Stimulated activated CD8-positive, alpha-beta memory T cell treated with anti-CD3 and anti-CD28 coated beads, Interleukin-12 subunit alpha, Interleukin-12 subunit beta, amount 100 ng/mL, for 4 hours (primary cell): ENCODE measurements around the gene IFIT1.
"Not testable (repeated sequence)": the region's sequence is repeated elsewhere in the genome, so short reads cannot be mapped to it uniquely, and the experiment has no call there.

Source experiments
- DNase-seq: peaks from one replicate; pipeline ENCODE4 v3.0.0-alpha.2; 2020; ENCODE audit warnings: low read depth

Gene IFIT1

DNA sequence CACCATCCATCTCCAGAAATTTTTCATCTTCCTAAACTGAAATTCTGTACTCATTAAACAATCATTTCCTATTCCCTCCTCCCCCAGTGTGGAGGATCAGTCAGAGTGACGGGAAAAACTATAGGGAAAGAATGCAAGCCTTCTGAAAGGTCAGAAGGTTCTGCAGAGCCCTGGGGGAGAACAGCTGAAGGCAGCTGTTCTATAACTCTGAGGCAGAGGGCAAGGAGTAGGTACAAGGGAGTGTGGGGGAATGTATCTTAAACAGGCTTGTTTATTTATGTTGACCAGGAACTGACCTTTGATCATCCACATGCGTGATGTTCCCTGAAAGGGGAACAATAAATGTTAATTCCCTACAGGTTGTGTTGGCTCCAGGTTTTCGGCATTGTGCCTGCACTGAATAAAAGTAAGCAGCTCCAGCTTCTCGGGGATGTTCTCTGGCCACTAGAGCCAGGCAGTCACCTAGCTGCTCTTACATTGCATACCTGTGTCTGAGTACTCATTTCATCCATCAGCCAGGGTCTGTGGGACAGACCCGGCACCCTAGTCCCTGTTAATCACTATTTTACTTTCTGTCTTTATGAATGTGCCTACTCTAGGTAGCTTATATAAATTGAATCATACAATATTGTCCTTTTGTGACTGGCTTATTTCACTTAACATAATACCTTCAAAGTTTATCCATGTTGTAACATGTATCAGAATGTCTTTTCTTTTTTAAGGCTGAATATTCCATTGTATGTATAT, 5.8 kb downstream of the IFIT1 start:
- no peak for DNase-seq

DNA sequence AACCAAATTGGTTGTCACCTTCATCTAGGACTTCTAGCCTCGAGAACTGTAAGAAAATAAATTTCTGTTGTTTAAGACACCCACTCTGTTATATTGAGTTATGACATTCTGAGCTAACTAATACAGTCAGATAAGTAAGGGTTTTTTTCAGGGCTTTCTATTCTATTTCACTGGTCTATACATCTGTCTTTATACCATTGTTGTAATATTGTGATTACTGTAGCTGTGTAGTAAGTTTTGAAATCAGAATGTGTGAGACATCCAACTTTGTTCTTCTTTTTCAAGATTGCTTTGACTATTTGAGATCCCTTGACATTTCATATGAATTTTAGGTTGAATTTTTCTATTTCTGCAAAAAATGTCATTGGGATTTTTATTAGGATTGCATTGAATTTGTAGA, 7.5 kb downstream of the IFIT1 start:
- no peak for DNase-seq

DNA sequence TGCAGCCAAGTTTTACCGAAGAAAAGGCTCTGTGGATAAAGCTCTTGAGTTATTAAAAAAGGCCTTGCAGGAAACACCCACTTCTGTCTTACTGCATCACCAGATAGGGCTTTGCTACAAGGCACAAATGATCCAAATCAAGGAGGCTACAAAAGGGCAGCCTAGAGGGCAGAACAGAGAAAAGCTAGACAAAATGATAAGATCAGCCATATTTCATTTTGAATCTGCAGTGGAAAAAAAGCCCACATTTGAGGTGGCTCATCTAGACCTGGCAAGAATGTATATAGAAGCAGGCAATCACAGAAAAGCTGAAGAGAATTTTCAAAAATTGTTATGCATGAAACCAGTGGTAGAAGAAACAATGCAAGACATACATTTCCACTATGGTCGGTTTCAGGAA, 10.6 kb downstream of the IFIT1 start:
- no peak for DNase-seq

DNA sequence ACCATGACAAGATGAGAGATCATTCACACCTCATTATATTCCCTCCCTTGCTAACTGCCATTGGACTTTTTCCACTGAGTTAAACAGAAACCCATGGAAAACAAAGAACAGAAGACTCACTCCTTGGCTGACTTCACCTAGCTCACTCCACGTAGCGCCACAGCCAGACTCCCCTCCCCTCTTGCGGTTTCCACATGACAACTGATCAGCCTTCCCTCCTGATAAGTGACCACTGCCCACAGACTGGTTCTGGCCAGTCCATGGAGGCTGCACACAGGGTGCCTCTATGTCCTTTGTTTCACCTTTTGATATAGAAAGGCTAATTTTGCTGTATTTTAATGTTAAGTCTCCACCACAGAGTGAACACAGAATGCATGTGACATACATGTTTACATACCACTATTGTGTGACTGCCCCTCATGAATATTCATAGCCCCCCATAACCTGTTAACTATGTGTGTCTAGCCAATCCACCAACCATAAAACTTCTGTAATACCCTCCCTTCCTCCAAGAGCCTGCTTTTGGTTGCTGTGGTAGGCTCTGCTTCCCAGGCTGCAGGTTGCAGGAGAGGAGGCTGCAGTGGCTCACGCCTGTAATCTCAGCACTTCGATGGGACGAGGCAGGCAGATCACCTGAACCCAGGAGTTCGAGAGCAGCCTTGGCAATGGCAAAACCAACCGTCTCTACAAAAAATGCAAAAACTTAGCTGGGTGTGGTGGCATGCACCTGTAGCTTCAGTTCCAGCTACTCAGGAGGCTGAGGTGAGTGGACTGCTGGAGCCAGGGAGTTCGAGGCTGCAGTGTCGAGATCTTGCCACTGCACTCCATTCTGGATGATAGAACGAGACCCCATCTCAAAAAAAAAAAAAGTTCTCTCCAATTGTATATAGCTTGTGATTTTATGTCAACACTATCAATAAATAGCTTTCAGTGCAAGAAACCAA, 12.0 kb downstream of the IFIT1 start:
- DNase-seq: no peak

DNA sequence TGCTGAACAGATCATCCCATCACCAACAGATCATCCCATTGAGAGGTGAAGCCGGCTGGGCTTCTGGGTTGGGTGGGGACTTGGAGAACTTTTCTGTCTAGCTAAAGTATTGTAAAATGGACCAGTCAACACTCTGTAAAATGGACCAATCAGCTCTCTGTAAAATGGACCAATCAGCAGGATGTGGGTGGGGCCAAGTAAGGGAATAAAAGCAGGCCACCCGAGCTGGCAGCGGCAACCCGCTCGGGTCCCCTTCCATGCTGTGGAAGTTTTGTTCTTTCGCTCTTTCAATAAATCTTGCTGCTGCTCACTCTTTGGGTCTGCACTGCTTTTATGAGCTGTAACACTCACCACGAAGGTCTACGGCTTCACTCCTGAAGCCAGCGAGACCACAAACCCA, 13.8 kb downstream of the IFIT1 start:
- not testable (repeated sequence) for DNase-seq

DNA sequence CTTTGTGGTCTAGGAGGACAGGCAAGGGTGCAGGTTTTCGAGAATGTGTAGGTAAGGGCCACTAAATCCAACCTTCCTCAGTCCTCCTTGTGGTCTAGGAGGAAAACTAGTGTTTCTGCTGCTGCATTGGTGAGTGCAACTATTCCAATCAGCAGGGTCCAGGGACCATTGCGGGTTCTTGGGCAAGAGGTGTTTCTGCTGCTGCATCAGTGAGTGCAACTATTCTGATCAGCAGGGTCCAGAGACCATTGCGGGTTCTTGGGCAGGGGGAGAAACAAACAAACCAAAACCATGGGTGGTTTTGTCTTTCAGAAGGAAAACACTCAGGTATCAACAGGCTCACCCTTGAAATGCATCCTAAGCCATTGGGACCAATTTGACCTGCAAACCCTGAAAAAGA, 15.4 kb downstream of the IFIT1 start:
- DNase-seq: not testable (repeated sequence)

DNA sequence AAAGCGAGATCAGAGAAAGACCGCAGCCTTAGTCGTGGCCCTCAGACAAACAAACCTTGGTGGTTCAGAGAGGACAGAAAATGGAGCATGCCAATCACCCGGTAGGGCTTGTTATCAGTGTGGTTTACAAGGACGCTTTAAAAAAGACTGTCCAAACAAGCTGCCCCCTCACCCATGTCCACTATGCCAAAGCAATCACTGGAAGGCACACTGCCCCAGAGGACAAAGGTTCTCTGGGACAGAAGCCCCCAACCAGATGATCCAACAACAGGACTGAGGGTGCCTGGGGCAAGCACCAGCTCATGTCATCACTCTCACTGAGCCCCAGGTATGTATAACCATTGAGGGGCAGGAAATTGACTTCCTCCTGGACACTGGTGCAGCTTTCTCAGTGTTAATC, 16.9 kb downstream of the IFIT1 start:
- not testable (repeated sequence) for DNase-seq

DNA sequence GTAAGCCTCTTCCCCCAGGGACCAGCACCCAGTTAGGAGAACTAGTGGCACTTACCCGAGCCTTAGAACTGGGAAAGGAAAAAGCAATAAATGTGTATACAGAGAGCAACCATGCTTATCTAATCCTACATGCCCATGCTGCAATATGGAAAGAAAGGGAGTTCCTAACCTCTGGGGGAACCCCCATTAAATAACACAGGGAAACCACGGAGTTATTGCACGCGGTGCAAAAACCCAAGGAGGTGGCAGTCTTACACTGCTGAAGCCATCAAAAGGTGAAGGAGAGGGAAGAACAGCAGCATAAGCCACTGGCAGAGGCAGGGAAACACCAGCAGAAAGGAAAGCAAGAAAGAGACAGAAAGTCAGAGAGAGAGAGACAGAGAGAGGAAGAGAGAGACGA, 18.1 kb downstream of the IFIT1 start:
- not testable (repeated sequence) for DNase-seq

DNA sequence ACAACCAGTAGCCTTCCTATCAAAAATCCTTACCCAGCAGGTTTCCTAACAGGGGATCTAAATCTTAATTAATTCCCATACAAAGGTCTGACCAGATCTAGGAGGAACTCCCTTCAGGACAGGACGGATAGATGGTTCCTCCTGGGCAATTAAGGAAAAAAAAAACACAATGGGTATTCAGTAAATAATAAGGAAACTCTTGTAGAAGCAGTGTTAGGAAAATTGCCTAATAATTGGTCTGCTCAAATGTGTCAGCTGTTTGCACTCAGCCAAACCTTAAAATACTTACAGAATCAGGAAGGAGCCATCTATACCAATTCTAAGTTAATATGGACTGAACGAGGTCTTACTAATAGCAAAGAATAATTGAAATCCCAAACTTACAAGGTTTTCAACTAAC, 18.7 kb downstream of the IFIT1 start:
- DNase-seq: not testable (repeated sequence)

DNA sequence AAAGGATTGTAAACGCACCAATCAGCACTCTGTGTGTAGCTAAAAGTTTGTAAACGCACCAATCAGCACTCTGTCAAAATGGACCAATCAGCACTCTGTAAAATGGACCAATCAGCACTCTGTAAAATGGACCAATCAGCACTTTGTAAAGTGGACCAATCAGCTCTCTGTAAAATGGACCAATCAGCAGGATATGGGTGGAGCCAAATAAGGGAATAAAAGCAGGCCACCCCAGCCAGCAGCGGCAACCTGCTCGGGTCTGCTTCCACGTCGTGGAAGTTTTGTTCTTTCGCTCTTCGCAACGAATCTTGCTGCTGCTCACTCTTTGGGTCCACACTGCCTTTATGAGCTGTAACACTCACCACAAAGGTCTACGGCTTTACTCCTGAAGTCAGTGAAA, 19.9 kb downstream of the IFIT1 start:
- DNase-seq: not testable (repeated sequence)

DNA sequence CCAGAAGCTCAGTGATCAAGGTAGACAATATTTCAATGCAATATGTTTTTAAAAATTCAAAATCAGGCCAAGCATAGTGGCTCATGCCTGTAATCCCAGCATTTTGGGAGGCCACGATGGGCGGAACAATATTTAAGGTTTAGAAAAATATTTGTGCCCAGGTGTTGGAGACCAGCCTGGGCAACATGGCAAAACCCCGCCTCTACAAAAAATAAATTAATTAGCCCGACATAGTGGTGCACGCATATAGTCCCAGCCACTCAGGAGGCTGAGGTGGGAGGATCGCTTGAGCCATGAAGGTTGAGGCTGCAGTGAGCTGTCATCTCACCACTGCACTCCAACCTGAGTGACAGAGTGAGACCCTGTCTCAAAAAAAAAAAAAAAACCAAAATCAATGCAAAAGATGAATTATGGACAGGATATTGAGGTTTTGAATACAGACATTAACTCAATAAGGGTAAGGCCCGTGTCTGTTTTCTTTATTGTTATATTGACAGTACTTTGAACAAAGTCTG, 21.0 kb downstream of the IFIT1 start:
- DNase-seq: no peak

DNA sequence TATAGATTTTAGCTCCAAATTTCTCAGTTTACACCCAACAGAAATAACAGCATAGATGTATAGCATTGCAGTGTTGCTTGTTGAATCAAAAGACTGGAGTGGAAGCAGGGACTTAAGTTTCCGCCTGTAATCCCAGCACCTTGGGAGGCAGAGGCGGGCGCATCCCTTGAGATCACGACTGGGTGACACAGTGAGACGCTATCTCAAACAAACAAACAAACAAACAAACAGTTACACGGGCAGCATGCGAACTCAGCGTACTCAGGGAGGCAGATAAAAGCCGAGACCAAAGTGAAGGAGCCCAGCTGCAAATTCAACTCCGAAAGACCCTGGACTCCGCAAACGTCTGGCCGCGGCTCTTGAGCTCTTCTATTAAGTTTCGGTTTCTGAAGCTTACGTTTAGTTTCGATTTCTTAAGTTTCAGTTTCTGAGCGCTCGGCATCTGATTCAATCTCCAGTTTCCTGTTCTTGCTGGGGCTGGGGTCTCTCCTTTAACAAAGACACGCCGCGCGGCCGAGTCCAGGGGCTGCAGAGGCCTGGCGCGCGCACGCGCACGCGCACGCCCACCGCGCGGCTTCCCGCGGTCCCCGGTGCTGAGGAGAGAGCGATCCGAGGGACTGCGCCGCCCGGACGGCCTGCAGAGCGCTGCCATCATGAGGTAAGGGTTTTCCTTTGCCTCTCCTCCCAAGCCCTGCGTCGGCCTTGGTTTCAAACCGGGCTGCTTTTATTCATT, 21.9 kb downstream of the IFIT1 start, which contains the start of gene IFIT5:
TSS of gene IFIT5 (plus strand) at position 423 of the 733 bp plus-strand sequence. CDS start at position 654, 231 bp downstream.
- DNase-seq: peak; percentile 53

DNA sequence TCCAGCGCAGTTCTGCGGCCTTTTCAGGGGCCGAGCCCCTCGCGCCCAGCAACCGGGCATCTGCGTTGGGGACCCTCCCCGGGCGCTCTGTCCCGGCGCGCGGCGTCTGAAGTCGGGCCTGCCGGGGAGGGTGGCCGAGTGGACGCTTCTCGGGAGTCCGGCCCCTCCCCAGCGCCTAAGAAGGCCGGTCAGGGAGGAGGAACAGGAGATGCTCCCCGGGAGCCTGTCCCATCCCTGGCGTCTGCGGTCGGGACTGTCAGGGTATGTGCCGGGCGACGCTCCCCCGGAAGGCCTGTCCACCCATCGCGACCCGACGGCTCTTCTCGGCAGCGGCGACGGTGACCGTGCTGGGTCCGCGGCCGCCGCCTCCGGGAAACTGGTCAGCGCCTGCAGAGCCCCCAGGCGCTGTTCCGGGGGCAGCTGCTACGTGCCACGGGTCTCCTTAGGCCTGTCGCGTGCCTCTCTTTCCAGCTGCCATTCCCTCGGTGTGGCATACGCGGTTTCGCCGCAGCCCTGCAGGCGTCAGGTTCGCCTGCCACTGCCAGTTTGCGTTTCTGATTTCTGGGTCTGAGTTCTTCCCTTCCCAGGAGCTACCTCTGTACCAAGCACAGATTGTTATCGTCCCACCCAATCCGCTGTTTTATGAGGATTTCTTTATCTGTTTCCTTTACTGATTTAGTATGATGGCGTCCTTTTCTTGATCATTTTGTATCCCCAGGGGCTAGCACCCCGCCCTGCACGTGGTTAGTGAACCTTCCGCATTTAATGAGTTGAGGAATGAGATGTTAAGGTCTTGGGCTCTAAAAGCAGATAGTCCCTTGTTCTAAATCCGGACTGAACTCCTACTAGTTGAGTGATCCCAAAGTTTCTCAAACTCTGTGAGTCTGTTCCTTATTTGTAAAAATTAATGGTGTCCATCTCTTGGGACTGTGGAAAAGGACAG, 22.7 kb downstream of the IFIT1 start:
- peak; percentile 10 for DNase-seq

DNA sequence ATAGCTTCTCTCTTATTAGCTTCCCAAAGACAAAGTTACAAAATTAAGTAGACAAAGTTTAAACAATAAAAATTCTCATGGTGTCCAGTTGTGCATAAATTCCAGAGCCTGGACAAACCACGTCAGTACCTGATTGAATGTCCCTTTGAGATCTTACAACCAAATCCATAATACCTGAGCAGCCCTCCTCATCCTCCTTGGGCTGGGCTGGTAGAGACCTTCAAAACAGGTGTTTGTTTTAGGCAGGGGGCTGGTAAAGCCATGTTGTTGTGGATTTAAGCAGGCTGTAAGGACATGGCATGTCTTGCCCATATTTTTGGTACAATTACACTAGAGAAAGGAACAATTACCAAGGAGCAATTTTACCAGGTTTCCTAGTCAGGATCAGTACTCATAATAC, 24.0 kb downstream of the IFIT1 start:
- no peak for DNase-seq

DNA sequence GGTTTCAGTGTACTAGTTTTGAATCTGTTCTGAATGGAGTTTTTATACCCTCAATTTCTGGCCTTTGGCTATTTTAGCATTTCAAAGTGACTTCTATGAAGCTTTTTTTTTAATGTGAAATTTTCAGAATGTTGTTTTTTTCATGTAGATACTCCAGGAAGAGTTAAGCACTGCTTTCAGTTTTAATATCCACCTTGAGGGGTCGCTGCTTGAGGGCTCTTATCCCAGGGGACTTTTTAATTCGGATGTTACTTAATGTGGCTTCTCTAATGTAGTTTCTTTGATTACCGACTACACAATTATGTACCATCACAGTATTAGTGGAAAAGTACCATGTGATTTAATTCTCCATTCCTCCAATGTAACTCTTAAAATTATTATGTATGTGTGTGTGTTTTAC, 27.1 kb downstream of the IFIT1 start:
- no peak for DNase-seq

DNA sequence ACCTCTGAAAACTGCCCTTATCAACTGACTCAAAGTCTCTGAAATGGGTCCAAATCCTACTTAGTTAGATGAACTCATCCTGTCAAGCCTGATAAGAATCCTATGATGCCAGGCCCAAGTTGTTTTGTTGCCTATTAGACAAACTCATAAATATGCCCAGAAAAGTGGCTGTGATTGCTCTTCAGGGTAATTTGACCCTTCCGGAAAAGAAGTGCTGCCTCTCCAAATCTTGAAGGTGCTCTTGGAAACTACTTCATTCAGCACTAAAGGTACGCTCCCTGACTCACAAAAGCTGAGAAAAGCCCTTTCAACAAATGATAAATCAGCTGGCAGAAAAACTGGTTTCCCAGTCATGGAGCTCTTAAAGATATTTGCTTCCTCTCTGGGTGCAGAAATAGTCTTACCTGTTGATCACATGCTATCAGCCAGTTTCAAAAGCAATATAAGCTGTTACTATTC, 28.6 kb downstream of the IFIT1 start:
- DNase-seq: no peak

DNA sequence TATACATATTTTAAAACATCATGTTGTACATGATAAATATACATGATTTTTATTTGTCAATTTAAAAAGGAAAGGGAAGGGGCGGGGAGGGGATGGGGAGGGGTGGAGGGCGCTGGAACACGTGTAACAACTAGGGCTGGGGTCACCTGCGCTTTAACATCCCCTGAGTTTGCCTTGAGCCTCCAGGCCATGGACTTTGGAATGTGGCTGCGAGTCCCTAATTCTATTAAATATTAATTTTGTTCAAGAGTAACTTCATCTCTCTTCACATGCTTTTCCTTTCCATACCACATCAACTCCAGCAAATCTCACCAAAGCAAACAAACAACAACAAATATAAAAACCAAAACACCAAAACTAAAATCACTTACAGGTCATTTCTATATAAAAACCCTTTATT, 32.6 kb downstream of the IFIT1 start:
- no peak for DNase-seq

DNA sequence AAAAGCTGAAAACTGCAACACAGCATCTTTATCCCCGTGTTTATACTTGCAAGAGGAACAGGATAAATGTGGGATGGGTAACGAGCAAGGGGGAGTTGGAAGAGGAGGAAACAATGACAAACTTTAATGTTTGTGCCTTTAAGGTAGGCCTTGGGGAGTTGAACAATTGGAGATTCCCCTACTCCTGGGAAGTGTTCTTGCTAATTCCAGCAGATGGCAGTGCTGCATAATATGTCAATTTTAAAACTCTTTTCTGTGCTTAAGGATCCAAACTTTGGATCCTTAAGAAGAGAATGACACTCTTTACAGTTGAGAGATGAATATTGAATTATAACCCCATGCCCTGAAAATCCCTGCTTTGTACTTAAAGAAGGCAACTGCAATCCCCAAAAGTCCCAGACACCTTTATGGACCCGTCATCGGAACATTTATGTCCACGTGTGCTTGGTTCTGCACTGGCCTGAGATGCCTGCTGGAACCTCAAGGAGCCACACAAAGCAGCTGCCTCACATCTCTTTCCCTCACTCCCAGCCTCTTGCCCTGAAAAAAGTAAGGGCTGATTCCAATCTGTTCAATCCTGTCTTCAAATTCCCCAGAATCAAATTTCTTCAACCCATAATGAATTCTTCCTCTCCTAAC, 33.9 kb downstream of the IFIT1 start:
- no peak for DNase-seq

DNA sequence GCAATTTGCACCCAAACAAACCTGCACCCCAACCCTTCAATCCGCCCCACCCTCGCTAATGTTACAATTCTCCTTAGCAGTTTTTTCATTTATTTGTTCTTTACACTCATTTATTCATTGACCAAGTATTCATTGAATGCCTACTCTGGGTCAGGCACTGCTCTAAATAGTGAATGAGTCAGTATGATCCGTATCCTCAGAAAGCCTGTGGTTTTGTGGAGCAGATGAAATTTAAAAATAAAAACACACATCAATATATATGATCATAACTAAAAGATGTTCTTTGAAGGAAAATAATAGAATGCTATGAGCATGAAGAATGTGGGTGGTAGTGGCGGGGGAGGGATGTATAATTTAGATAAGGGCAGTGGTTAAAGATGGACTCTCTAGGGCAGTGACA, 35.2 kb downstream of the IFIT1 start:
- DNase-seq: no peak

DNA sequence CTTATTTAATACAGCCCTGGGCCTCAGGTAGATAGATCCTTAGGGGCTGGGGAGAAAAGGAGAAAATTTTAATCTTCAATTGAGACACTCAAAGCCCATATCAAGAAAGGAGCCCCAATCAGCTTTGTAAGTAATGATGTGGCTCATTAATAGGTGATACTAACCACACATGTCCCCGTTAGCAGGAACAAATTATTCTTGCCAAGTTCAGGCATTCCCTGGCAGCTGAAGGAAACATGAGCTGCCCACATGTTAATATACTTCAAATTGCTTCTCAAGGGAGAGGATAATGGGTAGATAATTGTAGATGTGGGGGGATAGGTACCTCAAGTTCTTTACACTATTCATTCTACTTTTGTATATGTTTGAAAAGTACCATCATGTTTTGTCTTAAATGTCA, 36.5 kb downstream of the IFIT1 start:
- DNase-seq: no peak
